ENCODE data around the gene TMEM260. TPM values are rescaled to one million over a fixed set of nuclear protein-coding genes. Genes with fewer than 3 reads are reported as not detected.
A peak's percentile ranks its signal among the peaks of the same experiment; 100 is the strongest.

TMEM260 gene
- total RNA-seq (2014; rRNA removed; shearing (Covaris generic); ENCODE audit: low replicate concordance): 3.4 and 7.6 TPM in 2 replicates

DNA sequence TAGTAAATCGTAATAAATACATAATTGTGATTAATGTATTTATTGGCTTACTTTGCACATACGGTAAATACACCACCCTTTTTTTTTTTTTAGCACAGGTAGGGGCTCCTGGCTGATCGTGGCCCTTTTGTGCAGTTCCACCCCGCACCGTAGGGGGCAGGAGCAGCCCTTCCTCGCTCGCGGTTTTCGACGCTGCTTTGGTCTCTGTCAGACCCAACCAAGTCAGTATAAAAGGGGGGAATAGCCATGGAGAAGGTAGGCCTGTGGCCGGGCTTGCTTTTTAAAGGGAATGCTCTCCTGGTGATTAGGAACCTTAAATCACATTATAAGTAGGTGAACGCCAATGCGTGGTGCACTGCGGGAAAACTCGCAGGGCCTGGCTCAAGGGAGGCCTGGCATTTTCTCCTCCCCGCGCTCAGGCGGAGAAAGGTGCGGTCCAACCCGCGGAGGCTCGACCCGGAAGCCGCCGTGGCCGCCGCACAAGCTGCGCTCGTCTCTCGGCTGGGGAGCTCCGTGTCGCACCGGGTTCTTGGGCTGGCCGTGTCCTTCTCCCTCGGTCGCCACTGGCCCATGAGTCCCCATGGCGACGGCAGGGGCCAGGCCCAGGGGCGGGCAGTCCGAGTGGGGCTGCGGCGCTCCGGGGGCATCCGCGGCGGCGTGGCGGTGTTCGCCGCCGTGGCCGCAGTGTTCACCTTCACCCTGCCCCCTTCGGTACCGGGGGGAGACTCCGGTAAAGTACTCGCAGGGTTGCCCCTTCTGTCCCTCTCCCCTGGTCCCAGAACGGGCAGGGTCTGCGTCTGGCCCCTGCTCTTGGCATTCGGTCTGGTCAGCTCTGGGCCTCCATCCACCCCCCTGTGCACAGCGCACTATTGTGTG lies at the start of gene TMEM260:
Gene TMEM260 (plus strand): TSS at position 454 of the 876 bp plus-strand sequence. CDS start 117 bp downstream, at position 571.
- in situ Hi-C loops (cut with HindIII; ENCODE audit: low pct_unique_long_range_greater_than_20kb, low sequenced_read_pairs): no loop called here
- peak; percentile 84 for DNase-seq (ENCODE audit: low read depth)

DNA sequence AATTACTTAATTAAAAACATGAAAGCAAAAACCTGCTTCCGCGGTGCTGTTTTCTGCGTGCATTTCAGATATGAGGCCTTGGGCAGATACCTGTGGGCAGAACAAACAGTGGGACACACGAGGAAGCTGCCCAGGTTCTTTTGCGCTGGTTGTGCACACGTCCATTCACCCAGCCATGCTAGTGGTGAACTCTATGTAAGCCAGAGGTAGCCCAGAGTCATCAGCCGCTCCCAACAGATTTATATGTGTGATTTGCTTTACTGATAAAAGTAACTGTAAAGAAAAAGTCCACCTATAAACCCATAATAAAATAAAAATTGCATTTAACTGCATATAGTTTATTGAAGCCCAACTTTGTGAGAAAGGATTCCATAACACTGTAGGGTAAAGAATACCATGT lies 47.1 kb upstream of the TMEM260 start:
- no peak for DNase-seq (ENCODE audit: low read depth)
- in situ Hi-C loops (cut with HindIII; ENCODE audit: low pct_unique_long_range_greater_than_20kb, low sequenced_read_pairs): no loop called here

GRCh38 chr14:56534656-56535055 lies 44.9 kb upstream of the TMEM260 start:
- in situ Hi-C loops (cut with HindIII; ENCODE audit: low pct_unique_long_range_greater_than_20kb, low sequenced_read_pairs): no loop called here
- DNase-seq (ENCODE audit: low read depth): no peak

DNA sequence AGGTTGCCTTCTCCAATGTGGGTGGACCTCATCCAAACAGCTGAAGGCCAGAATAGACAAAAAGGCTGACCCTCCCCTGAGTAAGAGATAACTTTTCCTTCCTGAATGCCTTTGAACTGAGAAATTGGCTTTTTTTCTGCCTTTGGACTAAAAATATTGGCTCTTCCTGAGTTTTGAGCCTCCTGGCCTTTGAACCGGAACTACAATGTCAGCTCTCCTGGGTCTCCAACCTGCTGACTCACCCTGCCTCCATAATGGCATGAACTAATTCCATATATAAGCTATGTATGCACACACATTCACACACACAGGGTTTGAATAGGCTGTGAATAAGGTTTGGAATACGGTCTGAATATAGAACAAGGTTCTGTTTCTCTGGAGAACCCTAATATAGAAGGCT lies 39.7 kb upstream of the TMEM260 start:
- DNase-seq (ENCODE audit: low read depth): no peak

DNA sequence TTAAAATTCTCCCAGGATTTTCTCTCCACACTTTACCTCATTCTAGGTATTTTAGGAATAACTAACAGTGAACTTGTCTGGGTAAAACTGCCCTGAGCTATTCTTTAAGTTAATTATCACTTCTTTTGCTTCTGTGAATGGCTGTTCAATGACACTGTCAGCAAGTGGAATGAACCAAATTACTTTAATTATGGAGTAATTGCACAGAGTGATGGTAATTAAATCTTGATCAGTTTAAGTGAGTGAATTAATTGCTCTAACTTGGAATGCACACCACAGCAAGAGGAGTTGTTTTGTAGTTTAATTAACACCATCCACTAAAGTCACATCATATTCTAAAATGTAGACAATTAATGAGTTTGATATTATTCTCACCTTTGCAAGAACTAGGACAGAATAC lies 36.2 kb upstream of the TMEM260 start:
- DNase-seq (ENCODE audit: low read depth): no peak
- in situ Hi-C loops (cut with HindIII; ENCODE audit: low pct_unique_long_range_greater_than_20kb, low sequenced_read_pairs): no loop called here

More for the DNA sequence above, 39.7 kb upstream of the TMEM260 start:
- in situ Hi-C loops (cut with HindIII; ENCODE audit: low pct_unique_long_range_greater_than_20kb, low sequenced_read_pairs): no loop called here

DNA sequence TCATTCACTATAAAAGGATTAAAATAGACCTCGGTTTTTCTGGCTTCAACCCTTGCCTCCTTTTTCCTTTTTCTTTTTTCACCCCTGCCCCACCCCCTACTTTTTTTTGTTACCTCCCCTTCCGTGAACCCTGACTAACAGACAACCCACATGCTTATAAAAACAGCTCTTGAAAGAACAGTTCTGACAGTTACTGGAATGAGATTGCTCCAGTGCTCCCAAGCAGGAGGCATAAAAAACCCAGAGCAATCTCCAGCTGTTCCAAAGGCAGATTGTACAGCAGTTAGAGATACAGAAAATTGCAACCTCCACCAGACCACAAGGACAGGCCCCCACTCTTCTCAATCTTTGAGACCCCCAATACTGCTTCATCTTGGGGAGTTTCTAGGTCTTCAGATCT lies 29.9 kb upstream of the TMEM260 start:
- no peak for DNase-seq (ENCODE audit: low read depth)
- in situ Hi-C loops (cut with HindIII; ENCODE audit: low pct_unique_long_range_greater_than_20kb, low sequenced_read_pairs): no loop called here

DNA sequence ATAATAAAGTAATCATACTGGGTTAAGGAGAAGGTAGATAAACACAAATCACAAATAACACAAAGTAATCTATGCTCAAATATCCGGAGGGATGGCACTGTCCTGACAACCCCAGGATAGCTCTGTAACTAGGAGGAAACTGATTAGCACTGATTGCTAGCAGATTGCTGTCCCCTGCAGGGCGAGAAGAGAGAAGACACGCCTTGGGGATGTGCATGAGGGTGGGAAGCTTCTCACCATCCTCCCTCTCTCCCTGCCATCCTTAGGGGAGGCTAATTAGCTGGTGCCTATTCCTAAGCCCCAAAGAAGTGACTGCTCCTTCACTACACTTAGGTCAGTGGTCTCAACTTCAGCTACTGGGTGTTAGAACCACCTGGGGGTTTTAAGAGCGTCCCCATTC lies 27.0 kb upstream of the TMEM260 start:
- DNase-seq (ENCODE audit: low read depth): no peak
- in situ Hi-C loops (cut with HindIII; ENCODE audit: low pct_unique_long_range_greater_than_20kb, low sequenced_read_pairs): no loop called here

DNA sequence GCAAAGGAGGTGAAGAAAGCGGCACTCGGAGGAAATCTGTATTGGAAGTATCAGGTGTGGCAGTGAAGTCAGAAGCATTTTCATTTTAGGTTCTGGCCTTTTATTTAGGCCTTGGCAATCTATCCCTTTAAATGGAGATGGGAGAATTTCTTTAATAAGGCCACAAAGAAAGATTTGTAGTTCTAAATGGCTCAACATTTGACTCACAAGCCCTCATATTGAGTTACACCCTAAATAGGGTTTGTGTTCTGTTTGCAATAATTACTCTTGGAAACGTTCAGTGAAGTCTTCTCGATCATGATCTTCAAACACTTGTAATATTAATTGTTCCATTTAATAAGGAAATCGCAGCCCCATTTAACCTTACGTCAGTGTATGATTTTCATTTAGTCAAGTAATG lies 25.3 kb upstream of the TMEM260 start:
- in situ Hi-C loops (cut with HindIII; ENCODE audit: low pct_unique_long_range_greater_than_20kb, low sequenced_read_pairs): no loop called here

GRCh38 chr14:56555921-56556570 lies 23.6 kb upstream of the TMEM260 start:
- peak; percentile 27 for DNase-seq (ENCODE audit: low read depth)
- in situ Hi-C loops (cut with HindIII; ENCODE audit: low pct_unique_long_range_greater_than_20kb, low sequenced_read_pairs): no loop called here

More for the DNA sequence above, 25.3 kb upstream of the TMEM260 start:
- no peak for DNase-seq (ENCODE audit: low read depth)

DNA sequence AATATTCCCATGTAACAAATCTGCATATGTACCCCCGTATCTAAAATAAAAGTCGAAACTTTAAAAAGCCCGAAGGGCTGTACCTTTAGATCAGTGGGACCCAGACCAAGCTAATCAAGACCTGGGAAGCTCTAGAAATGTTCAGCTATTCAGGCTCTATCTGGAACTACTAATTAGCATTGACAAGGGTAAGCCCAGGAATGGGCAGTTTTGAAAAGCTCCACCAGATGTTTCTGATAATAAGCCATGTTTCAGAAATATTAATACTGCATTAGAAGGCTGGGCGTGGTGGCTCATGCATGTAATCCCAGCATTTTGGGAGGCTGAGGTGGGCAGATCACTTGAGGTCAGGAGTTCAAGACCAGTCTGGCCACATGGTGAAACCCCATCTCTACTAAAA lies 20.4 kb upstream of the TMEM260 start:
- DNase-seq (ENCODE audit: low read depth): no peak
- in situ Hi-C loops (cut with HindIII; ENCODE audit: low pct_unique_long_range_greater_than_20kb, low sequenced_read_pairs): no loop called here

DNA sequence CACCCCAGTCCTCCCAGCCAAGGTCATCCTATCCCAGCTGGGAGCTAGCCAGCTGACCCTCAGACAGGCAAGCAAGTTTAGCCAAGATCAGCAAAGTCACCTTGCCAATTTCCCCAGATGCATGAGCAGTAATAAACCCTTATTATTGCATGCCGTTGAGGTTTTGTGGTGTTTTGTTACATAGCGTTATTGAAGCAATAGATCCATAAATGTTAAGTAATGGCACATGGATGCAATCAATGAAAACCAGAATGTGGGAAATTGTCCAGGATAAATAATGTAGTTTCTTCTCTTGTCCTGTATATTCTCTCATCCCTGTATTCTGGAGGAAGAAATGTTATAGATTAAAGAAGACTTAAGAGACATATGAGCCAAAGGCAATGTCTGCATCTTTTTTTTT lies 18.0 kb upstream of the TMEM260 start:
- in situ Hi-C loops (cut with HindIII; ENCODE audit: low pct_unique_long_range_greater_than_20kb, low sequenced_read_pairs): no loop called here
- no peak for DNase-seq (ENCODE audit: low read depth)

DNA sequence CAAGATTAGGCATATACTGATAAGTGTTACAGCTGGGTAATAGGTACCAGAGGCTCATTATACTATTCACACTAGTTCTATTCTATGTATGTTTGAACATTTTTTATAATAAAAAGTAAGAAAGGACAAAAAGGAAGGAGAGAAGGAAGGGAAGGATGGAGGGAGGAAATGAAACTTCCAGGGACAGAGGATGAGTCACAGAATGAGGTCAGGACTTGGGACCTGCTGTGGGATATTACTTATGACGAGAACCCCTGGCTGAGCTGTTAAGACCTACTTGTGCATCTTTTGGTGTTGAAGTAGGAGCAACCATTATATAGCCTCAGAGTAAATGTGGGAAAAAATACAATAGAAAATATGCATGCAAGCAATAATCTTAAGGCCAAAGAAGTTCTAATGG lies 16.7 kb upstream of the TMEM260 start:
- in situ Hi-C loops (cut with HindIII; ENCODE audit: low pct_unique_long_range_greater_than_20kb, low sequenced_read_pairs): no loop called here
- DNase-seq (ENCODE audit: low read depth): no peak

- in situ Hi-C loops (cut with HindIII; ENCODE audit: low pct_unique_long_range_greater_than_20kb, low sequenced_read_pairs): no loop called here
- no peak for DNase-seq (ENCODE audit: low read depth)
Measured at GRCh38 chr14:56569174-56569573, 10.4 kb upstream of the TMEM260 start.

GRCh38 chr14:56570295-56570694 lies 9.3 kb upstream of the TMEM260 start:
- DNase-seq (ENCODE audit: low read depth): no peak
- in situ Hi-C loops (cut with HindIII; ENCODE audit: low pct_unique_long_range_greater_than_20kb, low sequenced_read_pairs): no loop called here

DNA sequence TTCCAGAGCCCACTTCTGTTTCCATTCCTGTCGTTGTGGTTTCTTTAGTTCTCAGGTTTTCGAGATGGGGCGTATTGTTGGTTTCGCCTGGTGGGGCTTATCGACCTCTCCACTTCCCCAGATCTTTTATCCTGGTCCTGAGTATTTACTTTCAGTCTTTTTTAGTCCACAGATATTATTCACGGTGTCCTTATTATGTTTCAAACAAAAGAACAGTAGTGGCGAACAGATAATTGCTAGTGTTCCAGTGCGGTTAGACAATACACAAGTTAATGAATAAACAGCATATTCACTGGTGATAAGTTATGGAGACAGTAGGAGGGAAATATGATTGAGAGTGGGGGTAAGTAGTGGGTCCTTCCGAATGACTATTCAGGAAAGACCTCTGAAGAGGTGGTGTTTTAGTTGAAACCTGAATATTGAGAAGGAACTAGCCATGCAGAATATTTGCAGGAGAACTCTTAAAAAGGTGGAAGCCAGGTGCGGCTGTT lies 668 bp downstream of the TMEM260 start:
- in situ Hi-C loops (cut with HindIII; ENCODE audit: low pct_unique_long_range_greater_than_20kb, low sequenced_read_pairs): no loop called here

DNA sequence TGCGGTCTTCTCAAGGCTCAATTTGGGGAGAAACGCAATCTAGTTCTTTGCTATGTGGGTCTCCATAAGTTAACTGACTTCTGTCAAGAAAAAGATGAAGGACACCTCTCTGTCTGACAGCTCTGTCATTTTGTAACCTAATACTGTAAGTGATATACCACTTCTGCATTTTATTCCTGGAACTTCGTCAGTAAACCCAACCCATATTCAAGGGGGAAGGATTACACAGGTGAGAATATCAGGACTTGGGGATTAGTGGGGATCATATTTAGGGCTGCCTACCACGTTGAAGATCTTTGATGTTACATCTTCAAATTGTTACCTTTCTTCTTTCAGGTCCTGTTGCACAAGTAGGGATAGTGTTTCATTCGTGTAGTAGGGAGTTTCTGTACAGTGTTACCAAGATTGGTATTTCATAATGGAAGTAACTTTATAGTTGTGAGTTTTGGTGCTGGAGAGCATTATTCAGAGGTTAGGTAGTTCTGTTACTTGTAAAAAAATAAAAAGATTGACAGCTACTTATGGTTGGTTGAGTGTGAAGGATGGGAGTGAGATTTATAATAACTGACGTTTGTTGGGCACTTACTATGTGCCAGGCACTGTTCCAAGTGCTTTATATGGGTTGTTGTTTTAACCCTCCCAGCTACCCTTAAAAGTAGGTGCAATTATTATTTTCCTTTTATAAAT lies 1.6 kb downstream of the TMEM260 start:
- DNase-seq (ENCODE audit: low read depth): no peak
- in situ Hi-C loops (cut with HindIII; ENCODE audit: low pct_unique_long_range_greater_than_20kb, low sequenced_read_pairs): no loop called here

More for the DNA sequence above, 668 bp downstream of the TMEM260 start:
- DNase-seq (ENCODE audit: low read depth): peak; percentile 5

DNA sequence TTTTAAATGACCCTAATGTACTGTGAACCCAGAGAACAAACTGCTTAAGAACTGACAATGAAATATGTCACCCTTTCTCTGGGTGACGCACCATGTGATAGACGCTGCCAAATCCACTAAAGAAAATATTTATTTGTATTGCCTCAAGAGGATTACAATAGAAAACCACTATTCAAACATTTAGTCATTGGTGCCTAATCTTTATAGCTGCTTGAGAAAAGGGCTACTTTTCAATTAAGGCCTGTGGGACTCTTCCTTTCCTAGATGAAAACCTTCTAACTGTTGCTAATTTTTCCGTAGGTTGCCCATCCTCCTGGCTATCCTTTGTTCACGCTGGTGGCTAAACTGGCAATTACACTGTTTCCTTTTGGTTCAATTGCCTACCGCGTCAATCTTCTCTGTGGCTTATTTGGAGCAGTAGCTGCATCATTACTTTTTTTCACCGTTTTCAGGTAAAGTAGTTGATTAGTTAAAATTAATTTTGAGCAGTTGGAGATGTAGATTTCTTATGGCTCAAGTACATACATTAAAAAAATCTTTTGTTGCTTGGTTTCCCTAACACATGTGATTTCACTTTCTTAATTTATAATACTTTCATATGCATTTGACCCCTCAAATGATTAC lies 6.0 kb downstream of the TMEM260 start:
- peak; percentile 49 for DNase-seq (ENCODE audit: low read depth)
- in situ Hi-C loops (cut with HindIII; ENCODE audit: low pct_unique_long_range_greater_than_20kb, low sequenced_read_pairs): no loop called here

DNA sequence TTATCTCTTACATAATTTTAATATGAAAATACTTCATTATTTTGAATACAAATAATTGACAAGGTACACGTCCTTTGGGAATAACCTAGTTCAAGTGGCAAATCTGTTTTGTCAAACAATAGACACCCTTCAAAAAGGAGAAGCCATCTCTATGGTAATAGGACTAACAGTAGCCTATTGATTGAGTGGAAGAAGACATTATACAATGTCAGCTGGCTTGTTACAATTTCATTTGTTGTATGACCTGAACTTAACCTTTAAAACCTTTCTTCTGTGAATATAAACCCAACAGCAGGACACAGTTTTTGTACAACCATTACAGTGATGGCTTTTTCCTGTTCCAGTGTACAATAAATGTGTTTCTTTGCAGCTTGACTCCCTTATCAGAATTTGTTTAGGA lies 8.1 kb downstream of the TMEM260 start:
- in situ Hi-C loops (cut with HindIII; ENCODE audit: low pct_unique_long_range_greater_than_20kb, low sequenced_read_pairs): no loop called here
- DNase-seq (ENCODE audit: low read depth): no peak

Data from Caki2 (cell line).